G401 (cell line): ENCODE data around the gene VGLL4. TPM values are rescaled to one million over a fixed set of nuclear protein-coding genes. Genes with fewer than 3 reads are reported as not detected.
A peak's percentile ranks its signal among the peaks of the same experiment; 100 is the strongest.
"Not testable (repeated sequence)": the region's sequence is repeated elsewhere in the genome, so short reads cannot be mapped to it uniquely, and the experiment has no call there.

Experiments
- DNase-seq: peaks from one replicate; pipeline ENCODE4 v3.0.0-alpha.2; 2015; ENCODE audit warnings: low spot score
- in situ Hi-C: cut with HindIII; loops from 2 replicates; pipeline ENCODE4 v1.10.0; 2016; ENCODE audit warnings: low sequenced_read_pairs, mixed read lengths
- total RNA-seq: library from RNA; depleted of rRNA; stranded (reverse); fragments of >200 nt; shearing (Covaris generic); gene quantifications from 2 replicates; pipeline ENCODE4 v1.2.3, GENCODE V29; 2014; rRNA removed

Gene VGLL4
- total RNA-seq = 84.7 and 93.2 TPM in 2 replicates

GRCh38 chr3:11643605-11644087 is at the start of gene VGLL4:
VGLL4 (minus strand) TSS chr3:11643915; CDS start chr3:11643518, 397 bp downstream.
- peak; percentile 88 for DNase-seq
- in situ Hi-C loops = no loop called here

GRCh38 chr3:11692532-11692813 is 48.8 kb upstream of the VGLL4 start:
- in situ Hi-C loops = no loop called here
- DNase-seq = no peak

GRCh38 chr3:11691767-11692531 is 48.2 kb upstream of the VGLL4 start:
- DNase-seq = no peak
- in situ Hi-C loops = no loop called here

- in situ Hi-C loops = no loop called here
- DNase-seq = no peak
These were observed 47.4 kb upstream of the VGLL4 start for GRCh38 chr3:11690863-11691766.

GRCh38 chr3:11689749-11690148 is 46.0 kb upstream of the VGLL4 start:
- DNase-seq = no peak
- in situ Hi-C loops = no loop called here

GRCh38 chr3:11684980-11685379 is 41.3 kb upstream of the VGLL4 start:
- not testable (repeated sequence) for DNase-seq

GRCh38 chr3:11680509-11680908 is 36.8 kb upstream of the VGLL4 start:
- no peak for DNase-seq
- in situ Hi-C loops = no loop called here

More at GRCh38 chr3:11684980-11685379, 41.3 kb upstream of the VGLL4 start:
- in situ Hi-C loops = not testable (repeated sequence)

- no peak for DNase-seq
- in situ Hi-C loops = no loop called here
These were observed 36.2 kb upstream of the VGLL4 start for GRCh38 chr3:11679964-11680363.

GRCh38 chr3:11672363-11672762 is 28.6 kb upstream of the VGLL4 start:
- peak; percentile 8 for DNase-seq
- in situ Hi-C loops = no loop called here

GRCh38 chr3:11671648-11672100 is 28.0 kb upstream of the VGLL4 start:
- peak; percentile 53 for DNase-seq
- in situ Hi-C loops = no loop called here

GRCh38 chr3:11668243-11669235 is 24.8 kb upstream of the VGLL4 start:
- in situ Hi-C loops = no loop called here
- DNase-seq = peak; percentile 29

- no peak for DNase-seq
- in situ Hi-C loops = no loop called here
These were observed 21.6 kb upstream of the VGLL4 start for GRCh38 chr3:11665331-11665730.

- in situ Hi-C loops = no loop called here
- DNase-seq = no peak
These were observed 18.8 kb upstream of the VGLL4 start for GRCh38 chr3:11662392-11662990.

GRCh38 chr3:11661827-11662226 is 18.1 kb upstream of the VGLL4 start:
- in situ Hi-C loops = no loop called here
- no peak for DNase-seq

- no peak for DNase-seq
- in situ Hi-C loops = no loop called here
These were observed 17.4 kb upstream of the VGLL4 start for GRCh38 chr3:11661052-11661656.

- in situ Hi-C loops = no loop called here
These were observed 16.5 kb upstream of the VGLL4 start for GRCh38 chr3:11660242-11660641.

GRCh38 chr3:11658180-11658579 is 14.5 kb upstream of the VGLL4 start:
- in situ Hi-C loops = no loop called here
- DNase-seq = no peak

More at GRCh38 chr3:11660242-11660641, 16.5 kb upstream of the VGLL4 start:
- DNase-seq = no peak
